Common myeloid progenitor, CD34-positive (primary cell): Measurements from ENCODE around the gene CCDC142. TPM values are rescaled to one million over a fixed set of nuclear protein-coding genes. Genes with fewer than 3 reads are reported as not detected.

Experiments
- CTCF ChIA-PET: fragments of 350-600 bp; sonication (Branson Sonifier 250); formaldehyde crosslinking; loops from one replicate; lab custom pipeline; 2021; ENCODE audit warnings: antibody characterized with exemption; lab: Charles Lee
- POLR2A ChIA-PET: fragments of 350-600 bp; sonication (Branson Sonifier 250); formaldehyde crosslinking; loops from one replicate; lab custom pipeline; 2021; ENCODE audit warnings: antibody characterized with exemption; lab: Charles Lee
- DNase-seq, 3 donors: peaks; one replicate each; pipeline versions ENCODE4 v3.0.0 to v3.0.0-alpha.2; 2013
- H3K27ac ChIP-seq, 2 experiments: 1 replicate in 1 of 2; 2 replicates in 1 of 2; pipeline ENCODE4 v1.7.0; 2013; ENCODE audit warnings: inconsistent platforms in 2 of 2, low read length in 2 of 2, mild to moderate bottlenecking in 2 of 2, low read depth in 1 of 2, moderate library complexity in 1 of 2; ENCODE audit not compliant: severe bottlenecking in 2 of 2, insufficient read depth in 1 of 2, poor library complexity in 1 of 2
- H3K27me3 ChIP-seq, 5 experiments: replicated peaks in 2 of 5; 1 replicate in 3 of 5; 2 replicates in 2 of 5; pipeline versions ENCODE4 v1.6.1 to v1.7.0; 2013; ENCODE audit warnings: low read length in 4 of 5, mild to moderate bottlenecking in 2 of 5, moderate library complexity in 2 of 5, inconsistent platforms in 1 of 5; ENCODE audit not compliant: insufficient read depth in 5 of 5, control insufficient read depth in 4 of 5
- H3K36me3 ChIP-seq, 4 experiments: 1 replicate in 2 of 4; 2 replicates in 2 of 4; pipeline versions ENCODE4 v1.6.1 to v1.7.0; 2013; ENCODE audit warnings: low read length in 3 of 4, control low read depth in 1 of 4, mild to moderate bottlenecking in 1 of 4; ENCODE audit not compliant: control insufficient read depth in 4 of 4, insufficient read depth in 4 of 4
- H3K4me1 ChIP-seq, 4 experiments: 1 replicate in 3 of 4; 2 replicates in 1 of 4; pipeline versions ENCODE4 v1.6.1 to v1.7.1; 2013; ENCODE audit warnings: low read length in 3 of 4, mild to moderate bottlenecking in 3 of 4, control low read depth in 1 of 4, inconsistent platforms in 1 of 4, moderate library complexity in 1 of 4; ENCODE audit not compliant: control insufficient read depth in 4 of 4, insufficient read depth in 4 of 4; ENCODE audit errors: control extremely low read depth in 1 of 4
- H3K4me3 ChIP-seq, 7 experiments: 1 replicate in 4 of 7; 2 replicates in 3 of 7; pipeline versions ENCODE4 v1.5.1 to v1.7.0; 2013; ENCODE audit warnings: mild to moderate bottlenecking in 7 of 7, low read length in 6 of 7, moderate library complexity in 6 of 7, inconsistent platforms in 2 of 7, low read depth in 2 of 7, control low read depth in 1 of 7; ENCODE audit not compliant: insufficient read depth in 4 of 7, control insufficient read depth in 1 of 7; ENCODE audit errors: extremely low read depth in 1 of 7
- H3K9me3 ChIP-seq, 5 experiments: 1 replicate in 4 of 5; 2 replicates in 1 of 5; pipeline versions ENCODE4 v1.6.1 to v1.7.1; 2013; ENCODE audit warnings: low read length in 4 of 5, mild to moderate bottlenecking in 2 of 5, inconsistent platforms in 1 of 5, low read depth in 1 of 5, moderate library complexity in 1 of 5; ENCODE audit not compliant: control insufficient read depth in 4 of 5, insufficient read depth in 2 of 5; ENCODE audit errors: control extremely low read depth in 1 of 5
- WGBS: methylation state at CpG from one replicate; pipeline ENCODE4 v1.1.5; 2013; ENCODE audit not compliant: insufficient coverage; 5-methylcytosine and 5-hydroxymethylcytosine counted together
- polyA plus RNA-seq: library from polyadenylated mRNA; unstranded; fragments of 120-200 nt; gene quantifications from one replicate; pipeline ENCODE4 v1.2.1, GENCODE V29; 2013

The CCDC142 gene, protein sequence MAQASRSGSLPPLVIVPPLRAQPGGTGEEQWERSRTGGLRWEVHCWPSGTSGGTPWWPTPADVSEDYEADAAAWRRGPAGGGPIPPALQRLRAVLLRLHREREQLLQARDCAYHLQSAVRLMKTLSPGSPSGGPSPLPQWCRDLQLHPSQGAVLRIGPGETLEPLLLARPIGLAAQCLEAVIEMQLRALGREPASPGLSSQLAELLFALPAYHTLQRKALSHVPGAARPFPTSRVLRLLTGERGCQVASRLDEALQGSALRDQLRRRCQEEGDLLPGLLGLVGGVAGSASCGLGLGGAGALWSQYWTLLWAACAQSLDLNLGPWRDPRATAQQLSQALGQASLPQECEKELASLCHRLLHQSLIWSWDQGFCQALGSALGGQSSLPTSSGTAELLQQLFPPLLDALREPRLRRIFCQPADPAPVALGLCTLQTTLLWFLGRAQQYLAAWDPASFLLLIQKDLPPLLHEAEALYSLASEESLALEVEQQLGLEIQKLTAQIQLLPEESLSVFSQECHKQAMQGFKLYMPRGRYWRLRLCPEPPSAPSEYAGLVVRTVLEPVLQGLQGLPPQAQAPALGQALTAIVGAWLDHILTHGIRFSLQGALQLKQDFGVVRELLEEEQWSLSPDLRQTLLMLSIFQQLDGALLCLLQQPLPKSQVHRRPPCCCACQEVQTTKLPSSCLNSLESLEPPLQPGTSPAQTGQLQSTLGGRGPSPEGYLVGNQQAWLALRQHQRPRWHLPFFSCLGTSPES
- 9.5 TPM for polyA plus RNA-seq

DNA sequence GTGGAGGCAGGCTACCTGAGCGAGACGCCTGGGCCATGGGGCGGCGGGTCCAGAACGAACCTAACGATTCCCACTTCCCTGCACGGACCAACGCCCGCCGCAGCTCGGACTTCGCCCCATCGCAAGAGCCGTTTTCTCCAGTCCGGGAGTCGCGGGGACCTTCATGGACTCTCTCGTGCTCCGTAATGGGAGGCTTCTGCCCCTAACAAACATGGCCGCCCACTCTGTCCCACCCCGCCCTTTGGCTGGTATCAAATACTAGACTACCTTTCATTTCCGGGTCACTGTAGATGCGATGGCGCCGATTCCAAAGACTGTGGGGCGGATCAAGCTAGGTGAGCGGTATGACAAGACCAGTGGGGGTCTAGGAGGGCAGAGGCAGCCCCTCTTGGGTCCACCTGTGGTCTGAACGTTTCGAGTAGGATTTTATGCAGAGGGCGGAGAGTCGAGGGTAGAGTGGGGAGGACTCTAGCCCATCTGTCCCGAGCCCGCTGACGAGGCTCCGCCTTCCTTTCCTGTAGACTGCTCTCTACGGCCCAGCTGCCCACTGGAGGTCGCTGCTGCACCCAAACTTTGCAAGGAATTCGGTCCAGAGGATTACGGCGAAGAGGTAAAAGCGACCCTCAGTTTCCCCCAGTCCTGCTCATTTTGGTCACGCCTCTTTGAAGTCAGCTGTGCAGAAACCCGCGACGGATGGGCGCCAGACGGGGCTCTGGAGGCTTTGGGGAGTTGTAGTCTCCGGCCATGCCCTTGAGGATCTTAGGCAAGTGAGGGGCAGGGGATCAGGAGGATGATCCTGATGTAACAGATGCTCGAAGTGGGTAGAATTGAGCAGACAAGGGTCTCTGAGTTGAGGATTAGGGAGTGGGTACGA is at the start of gene CCDC142, which contains the start of gene TTC31:
TSS of gene CCDC142 (minus strand) at position 198 of the 874 bp plus-strand sequence. CDS start at position 37, 161 bp downstream.
TSS of gene TTC31 (plus strand) at position 281 of the 874 bp plus-strand sequence. CDS start at position 296, 15 bp downstream.
- 1% methylated on average over 46 of the region's 50 CpGs for WGBS
- ChIA-PET CTCF (interaction anchor here (0.7 to 7.6 kb wide), 28 partner anchors 9 to 117 kb away, joined by 3 to 75 read pairs (median 5); partner anchors contain the start of genes INO80B, MRPL53, TLX2 and WBP1), POLR2A (interaction anchor here (1.0 to 2.8 kb wide), 4 partner anchors 10 to 48 kb away, joined by 3 to 16 read pairs (median 14); partner anchors contain the start of genes AUP1, HTRA2, MRPL53 and WBP1)
- H3K4me1 ChIP-seq: peaks cover 4 to 27% (median 23%) of the 10 kb centered on the region in 4 experiments
- H3K27me3 ChIP-seq: no peaks in the 10 kb centered on the region
- H3K4me3 ChIP-seq: peak within 1 kb of the TSS; percentile 88 to 100 (median 94)
- DNase-seq: peak; percentile 94 to 96 (median 96)
- peak within 1 kb of the TSS; percentile 61 to 81 for H3K27ac ChIP-seq
- no peaks in the 10 kb centered on the region for H3K9me3 ChIP-seq
- peaks cover 4 to 24% (median 15%) of the 10 kb centered on the region in 4 experiments for H3K36me3 ChIP-seq

- H3K27ac ChIP-seq: no peak overlapping the region
- peak; percentile 74 to 81 (median 80) for DNase-seq
- ChIA-PET POLR2A (interaction anchor here (0.6 to 1.4 kb wide), 3 partner anchors 29 to 45 kb away, joined by 3 to 4 read pairs (median 4); no protein-coding TSS in a partner anchor), CTCF (interaction anchor here (0.7 to 13.7 kb wide), 26 partner anchors 9 to 282 kb away, joined by 3 to 210 read pairs (median 5); partner anchors contain the start of genes C2orf81, CCDC142, LBX2 and MRPL53)
- peaks cover 6 to 53% (median 23%) of the 10 kb centered on the region in 4 experiments for H3K36me3 ChIP-seq
- H3K27me3 ChIP-seq: no peaks in the 10 kb centered on the region
- H3K9me3 ChIP-seq: no peaks in the 10 kb centered on the region
- H3K4me3 ChIP-seq: no peak overlapping the region
- H3K4me1 ChIP-seq: peaks cover 6 to 53% (median 25%) of the 10 kb centered on the region in 4 experiments
Measured at GRCh38 chr2:74532222-74532621, 49.4 kb upstream of the CCDC142 start.

DNA sequence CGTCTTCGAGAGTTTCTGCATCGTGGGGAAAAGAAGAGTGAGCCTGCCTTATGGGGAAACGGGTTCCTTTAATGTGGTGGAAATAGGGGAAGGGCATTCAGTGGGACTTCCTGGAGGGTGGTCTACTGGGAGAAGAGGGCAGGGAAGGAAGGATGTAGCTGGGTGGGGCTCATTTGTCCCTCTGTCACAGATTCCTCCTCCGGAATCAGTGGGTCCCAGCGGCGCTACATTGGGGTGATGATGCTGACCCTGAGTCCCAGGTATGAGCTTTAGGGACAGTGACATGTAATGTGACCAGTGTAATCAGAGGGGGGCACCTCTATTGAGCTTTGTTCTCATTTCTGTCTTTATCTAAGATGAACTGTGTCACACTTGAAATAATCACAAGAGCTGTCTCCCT is 48.9 kb upstream of the CCDC142 start:
- Histone ChIP-seq H3K27me3 (no peaks in the 10 kb centered on the region), H3K4me3 (peak overlapping the region in 1 of 7 experiments; percentile 96), H3K4me1 (peaks cover 6 to 48% (median 25%) of the 10 kb centered on the region in 4 experiments), H3K9me3 (no peaks in the 10 kb centered on the region), H3K36me3 (peaks cover 6 to 56% (median 28%) of the 10 kb centered on the region in 4 experiments), H3K27ac (no peak overlapping the region)
- ChIA-PET CTCF (interaction anchor here (0.7 to 13.7 kb wide), 26 partner anchors 10 to 282 kb away, joined by 3 to 210 read pairs (median 5); partner anchors contain the start of genes C2orf81, CCDC142, LBX2 and MOGS), POLR2A (interaction anchor here (0.6 to 1.4 kb wide), 3 partner anchors 39 to 49 kb away, joined by 3 to 4 read pairs (median 4); partner anchors contain the start of genes CCDC142 and TTC31)
- no peak for DNase-seq
- 78% methylated on average over 7 of the region's 7 CpGs for WGBS

GRCh38 chr2:74530239-74531187 is 47.7 kb upstream of the CCDC142 start:
- H3K27ac ChIP-seq: peak overlapping the region; percentile 13 to 72
- ChIA-PET CTCF (interaction anchor here (1.2 to 13.7 kb wide), 15 partner anchors 9 to 151 kb away, joined by 3 to 210 read pairs (median 18); partner anchors contain the start of genes CCDC142, LBX2, MOGS and PCGF1), POLR2A (interaction anchor here (1.3 to 2.7 kb wide), 3 partner anchors 16 to 72 kb away, joined by 3 to 15 read pairs (median 3); partner anchors contain the start of genes CCDC142, TLX2, TTC31 and WBP1)
- H3K4me1 ChIP-seq: peaks cover 6 to 43% (median 25%) of the 10 kb centered on the region in 4 experiments
- H3K9me3 ChIP-seq: no peaks in the 10 kb centered on the region
- peaks cover 13 to 68% (median 38%) of the 10 kb centered on the region in 4 experiments for H3K36me3 ChIP-seq
- H3K27me3 ChIP-seq: no peaks in the 10 kb centered on the region
- peak overlapping the region; percentile 77 to 96 (median 86) for H3K4me3 ChIP-seq
- WGBS: 3% methylated on average over 35 of the region's 54 CpGs
- DNase-seq: peak; percentile 70 to 87 (median 75)

DNA sequence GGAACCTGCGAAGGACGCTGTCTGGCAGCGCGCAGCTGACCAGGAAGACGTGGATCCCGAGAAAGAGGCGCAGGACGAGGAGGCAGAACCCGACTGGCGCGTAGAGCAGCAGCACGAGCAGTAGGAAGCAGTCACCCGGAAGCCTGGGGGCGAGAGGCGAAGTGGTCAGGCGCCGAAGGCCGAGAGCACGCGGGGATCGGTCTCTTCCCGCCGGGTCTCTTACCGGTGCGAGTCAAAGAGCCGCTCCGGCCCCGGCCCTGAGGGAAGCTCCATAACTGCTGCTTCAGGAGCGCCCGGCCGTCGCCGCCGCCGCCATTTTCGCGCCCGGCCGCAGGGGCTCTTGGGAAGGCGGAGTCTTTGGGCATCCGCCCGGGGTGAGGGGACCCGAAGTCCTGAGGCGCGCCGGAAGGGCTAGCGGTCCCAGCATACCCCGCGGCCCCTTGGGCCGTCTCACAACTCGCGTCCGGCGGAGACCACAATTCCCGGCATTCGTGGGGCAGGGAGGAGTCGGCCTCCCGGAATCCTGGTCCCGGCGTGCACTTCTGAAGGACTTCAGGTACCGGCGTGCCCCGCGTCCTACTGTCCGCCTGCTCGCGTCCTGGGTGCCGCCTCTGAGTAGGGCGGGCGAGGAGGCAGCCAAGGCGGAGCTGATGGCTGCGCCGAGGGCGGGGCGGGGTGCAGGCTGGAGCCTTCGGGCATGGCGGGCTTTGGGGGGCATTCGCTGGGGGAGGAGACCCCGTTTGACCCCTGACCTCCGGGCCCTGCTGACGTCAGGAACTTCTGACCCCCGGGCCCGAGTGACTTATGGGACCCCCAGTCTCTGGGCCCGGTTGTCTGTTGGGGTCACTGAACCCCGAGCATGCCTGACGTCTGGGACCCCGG is 46.8 kb upstream of the CCDC142 start, which contains the start of the genes AUP1 and HTRA2:
TSS of gene AUP1 (minus strand) at position 350 of the 882 bp plus-strand sequence. CDS start at position 273, 77 bp downstream.
TSS of gene HTRA2 (plus strand) at position 577 of the 882 bp plus-strand sequence. CDS start at position 651, 74 bp downstream.
- ChIA-PET CTCF (interaction anchor here (1.0 to 13.7 kb wide), 8 partner anchors 8 to 72 kb away, joined by 3 to 210 read pairs (median 36); partner anchors contain the start of genes LBX2, PCGF1, TTC31 and WBP1), POLR2A (interaction anchor here (1.0 to 2.7 kb wide), 6 partner anchors 9 to 71 kb away, joined by 3 to 15 read pairs (median 4); partner anchors contain the start of genes CCDC142, TLX2, TTC31 and WBP1)
- Histone ChIP-seq H3K27ac (peak within 1 kb of the TSS; percentile 80 to 86), H3K4me1 (peaks cover 6 to 43% (median 25%) of the 10 kb centered on the region in 4 experiments), H3K4me3 (peak within 1 kb of the TSS; percentile 77 to 96 (median 86)), H3K27me3 (no peaks in the 10 kb centered on the region), H3K9me3 (no peaks in the 10 kb centered on the region), H3K36me3 (peaks cover 13 to 68% (median 38%) of the 10 kb centered on the region in 4 experiments)
- WGBS: under 1% methylated on average over 83 of the region's 87 CpGs
- peak; percentile 76 to 87 (median 79) for DNase-seq
